ENCODE results near the gene FBXW4. TPM values are rescaled to one million over a fixed set of nuclear protein-coding genes. Genes with fewer than 3 reads are reported as not detected.

Gene FBXW4
- total and polyA plus RNA-seq, 2 donors (not counting 1 experiment from before 2014, with no cell fraction given): 32.7 to 60.8 TPM

- DNase-seq (ENCODE audit: low read depth in 2 of 2): no peak
- no peak for TF ChIP-seq CTCF (conservative IDR thresholded peaks at IDR 0.05 in 1 of 2, IDR thresholded peaks at IDR 0.05 in 1 of 2; ENCODE audit: low read depth in 1 of 2, low read length in 2 of 2)
- TF ChIP-seq EZH2 (IDR thresholded peaks at IDR 0.05; ENCODE audit: low read length, missing control alignments): no peak
Observed at GRCh38 chr10:101568054-101568745, 126.8 kb downstream of the FBXW4 start.

GRCh38 chr10:101567165-101568006 lies 127.6 kb downstream of the FBXW4 start:
- H3K9me3 ChIP-seq (ENCODE audit: control insufficient read depth, insufficient read depth, low read depth, low read length): no peaks in the 10 kb centered on the region
- no peak overlapping the region for H3K27ac ChIP-seq (ENCODE audit: insufficient read depth, low read length)
- DNase-seq (ENCODE audit: low read depth in 2 of 2): no peak
- TF ChIP-seq CTCF (conservative IDR thresholded peaks at IDR 0.05 in 1 of 2, IDR thresholded peaks at IDR 0.05 in 1 of 2; ENCODE audit: low read depth in 1 of 2, low read length in 2 of 2) (no peak), EZH2 (IDR thresholded peaks at IDR 0.05; ENCODE audit: low read length, missing control alignments) (no peak)
- H3K79me2 ChIP-seq (ENCODE audit: control insufficient read depth, insufficient read depth, low read length): no peaks in the 10 kb centered on the region
- H3K9ac ChIP-seq (ENCODE audit: insufficient read depth, low read length): no peak overlapping the region
- H3K36me3 ChIP-seq (ENCODE audit: control insufficient read depth, insufficient read depth, low read length): no peaks in the 10 kb centered on the region
- no peak overlapping the region for H2AFZ ChIP-seq (ENCODE audit: low read length)
- H3K4me2 ChIP-seq (ENCODE audit: extremely low read depth, insufficient read depth, low read length): no peak overlapping the region
- peaks cover 23% of the 10 kb centered on the region for H3K27me3 ChIP-seq (ENCODE audit: control insufficient read depth, insufficient read depth, low read length)
- H3K4me1 ChIP-seq (ENCODE audit: control insufficient read depth, extremely low read depth, insufficient read depth, low read length): peaks cover 6% of the 10 kb centered on the region
- no peaks in the 10 kb centered on the region for H4K20me1 ChIP-seq (ENCODE audit: control insufficient read depth, extremely low read depth, insufficient read depth, low read length)
- no peak overlapping the region for H3K4me3 ChIP-seq (replicated peaks in 1 of 4; ENCODE audit: control extremely low read depth in 1 of 4, insufficient read depth in 1 of 4, low read depth in 3 of 4, low read length in 4 of 4)

More at GRCh38 chr10:101568054-101568745, 126.8 kb downstream of the FBXW4 start:
- H3K36me3 ChIP-seq (ENCODE audit: control insufficient read depth, insufficient read depth, low read length): no peaks in the 10 kb centered on the region
- H3K79me2 ChIP-seq (ENCODE audit: control insufficient read depth, insufficient read depth, low read length): no peaks in the 10 kb centered on the region
- H3K9me3 ChIP-seq (ENCODE audit: control insufficient read depth, insufficient read depth, low read depth, low read length): peaks cover 2% of the 10 kb centered on the region
- peaks cover 23% of the 10 kb centered on the region for H3K27me3 ChIP-seq (ENCODE audit: control insufficient read depth, insufficient read depth, low read length)
- no peak overlapping the region for H3K27ac ChIP-seq (ENCODE audit: insufficient read depth, low read length)
- H3K4me3 ChIP-seq (replicated peaks in 1 of 4; ENCODE audit: control extremely low read depth in 1 of 4, insufficient read depth in 1 of 4, low read depth in 3 of 4, low read length in 4 of 4): no peak overlapping the region
- H2AFZ ChIP-seq (ENCODE audit: low read length): no peak overlapping the region
- H4K20me1 ChIP-seq (ENCODE audit: control insufficient read depth, extremely low read depth, insufficient read depth, low read length): no peaks in the 10 kb centered on the region
- peaks cover 6% of the 10 kb centered on the region for H3K4me1 ChIP-seq (ENCODE audit: control insufficient read depth, extremely low read depth, insufficient read depth, low read length)
- H3K4me2 ChIP-seq (ENCODE audit: extremely low read depth, insufficient read depth, low read length): no peak overlapping the region
- H3K9ac ChIP-seq (ENCODE audit: insufficient read depth, low read length): no peak overlapping the region
